Hepatocyte (in vitro differentiated cells): ENCODE data around the gene IL2RA. TPM values are rescaled to one million over a fixed set of nuclear protein-coding genes. Genes with fewer than 3 reads are reported as not detected.

Experiments
- DNase-seq: peaks from one replicate; pipeline ENCODE4 v3.0.0-alpha.2; 2016; ENCODE audit warnings: low spot score
- H2AFZ ChIP-seq: fragments of 200-600 bp; sonication (generic); 2 replicates; pipeline ENCODE4 v1.6.0; 2016; ENCODE audit warnings: antibody characterized with exemption, mild to moderate bottlenecking
- H3K27ac ChIP-seq: fragments of 200-600 bp; sonication (generic); 2 replicates; pipeline ENCODE4 v1.5.1; 2016; ENCODE audit warnings: mild to moderate bottlenecking
- H3K27me3 ChIP-seq: fragments of 200-600 bp; sonication (generic); 2 replicates; pipeline ENCODE4 v1.6.1; 2016
- H3K36me3 ChIP-seq: fragments of 200-600 bp; sonication (generic); replicated peaks from 2 replicates; pipeline ENCODE4 v1.5.1; 2016; ENCODE audit warnings: low read depth; ENCODE audit not compliant: insufficient read depth
- H3K4me1 ChIP-seq: fragments of 200-600 bp; sonication (generic); 2 replicates; pipeline ENCODE4 v1.5.1; 2016; ENCODE audit warnings: mild to moderate bottlenecking, moderate library complexity; ENCODE audit not compliant: insufficient read depth
- H3K4me2 ChIP-seq: fragments of 200-600 bp; sonication (generic); 2 replicates; pipeline ENCODE4 v1.6.0; 2016
- H3K4me3 ChIP-seq: fragments of 200-600 bp; sonication (generic); 2 replicates; pipeline ENCODE4 v1.5.1; 2016; ENCODE audit warnings: mild to moderate bottlenecking
- H3K79me2 ChIP-seq: fragments of 200-600 bp; sonication (generic); 2 replicates; pipeline ENCODE4 v1.6.0; 2017; ENCODE audit warnings: mild to moderate bottlenecking
- H3K9me2 ChIP-seq: fragments of 200-600 bp; sonication (generic); replicated peaks from 2 replicates; pipeline ENCODE4 v1.6.0; 2017; ENCODE audit warnings: mild to moderate bottlenecking; ENCODE audit not compliant: insufficient read depth
- H3K9me3 ChIP-seq: fragments of 200-600 bp; sonication (generic); 2 replicates; pipeline ENCODE4 v1.5.1; 2016; ENCODE audit warnings: low read depth, mild to moderate bottlenecking
- H4K20me1 ChIP-seq: fragments of 200-600 bp; sonication (generic); 2 replicates; pipeline ENCODE4 v1.6.0; 2016; ENCODE audit warnings: mild to moderate bottlenecking; ENCODE audit not compliant: insufficient read depth, poor library complexity, severe bottlenecking
- EZH2 ChIP-seq: fragments of 200-600 bp; sonication (generic); IDR thresholded peaks from 2 replicates; pipeline ENCODE4 v1.6.1; 2016; ENCODE audit warnings: antibody characterized with exemption, mild to moderate bottlenecking, borderline replicate concordance
- EZH2phosphoT487 ChIP-seq: fragments of 200-600 bp; sonication (generic); IDR thresholded peaks from one replicate; pipeline ENCODE4 v1.6.1; 2018; ENCODE audit warnings: antibody characterized with exemption, mild to moderate bottlenecking, low read depth, moderate library complexity; ENCODE audit not compliant: unreplicated experiment, severe bottlenecking
- WGBS: methylation state at CpG from one replicate; pipeline ENCODE4 v1.1.6; 2016; ENCODE audit warnings: low lambda C conversion rate; ENCODE audit errors: missing lambda C conversion rate; 5-methylcytosine and 5-hydroxymethylcytosine counted together
- polyA plus RNA-seq: library from polyadenylated mRNA; unstranded; fragments of >200 nt; fragmentation: Nextera tagmentation; extraction: Ambion mirVana; gene quantifications from 2 replicates; pipeline ENCODE4 v1.2.1, GENCODE V29; 2016
- total RNA-seq: library from RNA; depleted of rRNA; stranded (reverse); fragments of >200 nt; gene quantifications from 2 replicates; pipeline ENCODE4 v1.2.3, GENCODE V29; 2014
- TF ChIP-seq, protein P1 (sequence below): fragments of 200-600 bp; sonication (generic); IDR thresholded peaks from 2 replicates; pipeline ENCODE4 v1.5.1; 2016; ENCODE audit warnings: antibody characterized with exemption, mild to moderate bottlenecking; ENCODE audit not compliant: poor library complexity

IL2RA gene
- total and polyA plus RNA-seq, 2 experiments from 2014 or later, result not detected

DNA sequence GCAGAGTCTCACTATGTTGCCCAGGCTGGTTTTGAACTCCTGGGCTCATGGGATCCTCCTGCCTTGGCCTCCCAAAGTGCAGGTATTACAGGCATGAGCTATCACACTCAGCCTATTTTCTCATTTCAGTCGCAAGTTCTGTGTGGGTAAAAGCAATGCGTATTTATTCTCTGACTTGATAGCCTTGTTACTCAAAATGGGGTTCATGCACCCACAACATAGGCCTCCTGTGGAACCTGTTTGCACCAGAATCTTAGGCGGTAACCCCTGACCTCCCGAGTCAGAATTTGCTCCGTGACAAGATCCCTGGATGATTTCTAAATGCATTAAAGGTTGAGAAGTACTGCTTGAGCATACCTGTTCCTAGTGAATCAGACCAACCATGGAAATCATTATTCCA, 7.3 kb downstream of the IL2RA start:
- H3K4me3 ChIP-seq, result no peak overlapping the region
- H3K9me3 ChIP-seq, result no peaks in the 10 kb centered on the region
- TF ChIP-seq EZH2phosphoT487, result no peak
- TF ChIP-seq, protein P1, sequence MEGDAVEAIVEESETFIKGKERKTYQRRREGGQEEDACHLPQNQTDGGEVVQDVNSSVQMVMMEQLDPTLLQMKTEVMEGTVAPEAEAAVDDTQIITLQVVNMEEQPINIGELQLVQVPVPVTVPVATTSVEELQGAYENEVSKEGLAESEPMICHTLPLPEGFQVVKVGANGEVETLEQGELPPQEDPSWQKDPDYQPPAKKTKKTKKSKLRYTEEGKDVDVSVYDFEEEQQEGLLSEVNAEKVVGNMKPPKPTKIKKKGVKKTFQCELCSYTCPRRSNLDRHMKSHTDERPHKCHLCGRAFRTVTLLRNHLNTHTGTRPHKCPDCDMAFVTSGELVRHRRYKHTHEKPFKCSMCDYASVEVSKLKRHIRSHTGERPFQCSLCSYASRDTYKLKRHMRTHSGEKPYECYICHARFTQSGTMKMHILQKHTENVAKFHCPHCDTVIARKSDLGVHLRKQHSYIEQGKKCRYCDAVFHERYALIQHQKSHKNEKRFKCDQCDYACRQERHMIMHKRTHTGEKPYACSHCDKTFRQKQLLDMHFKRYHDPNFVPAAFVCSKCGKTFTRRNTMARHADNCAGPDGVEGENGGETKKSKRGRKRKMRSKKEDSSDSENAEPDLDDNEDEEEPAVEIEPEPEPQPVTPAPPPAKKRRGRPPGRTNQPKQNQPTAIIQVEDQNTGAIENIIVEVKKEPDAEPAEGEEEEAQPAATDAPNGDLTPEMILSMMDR, result no peak
- TF ChIP-seq EZH2, result no peak
- no peaks in the 10 kb centered on the region for H3K9me2 ChIP-seq
- no peak overlapping the region for H3K27ac ChIP-seq
- DNase-seq, result no peak
- H3K27me3 ChIP-seq, result peaks cover 13% of the 10 kb centered on the region
- H4K20me1 ChIP-seq, result no peaks in the 10 kb centered on the region
- H3K4me1 ChIP-seq, result no peaks in the 10 kb centered on the region
- no peaks in the 10 kb centered on the region for H3K79me2 ChIP-seq
- no peaks in the 10 kb centered on the region for H3K36me3 ChIP-seq
- H3K4me2 ChIP-seq, result no peak overlapping the region
- WGBS, result 92% methylated on average over 5 of the region's 5 CpGs
- no peak overlapping the region for H2AFZ ChIP-seq

DNA sequence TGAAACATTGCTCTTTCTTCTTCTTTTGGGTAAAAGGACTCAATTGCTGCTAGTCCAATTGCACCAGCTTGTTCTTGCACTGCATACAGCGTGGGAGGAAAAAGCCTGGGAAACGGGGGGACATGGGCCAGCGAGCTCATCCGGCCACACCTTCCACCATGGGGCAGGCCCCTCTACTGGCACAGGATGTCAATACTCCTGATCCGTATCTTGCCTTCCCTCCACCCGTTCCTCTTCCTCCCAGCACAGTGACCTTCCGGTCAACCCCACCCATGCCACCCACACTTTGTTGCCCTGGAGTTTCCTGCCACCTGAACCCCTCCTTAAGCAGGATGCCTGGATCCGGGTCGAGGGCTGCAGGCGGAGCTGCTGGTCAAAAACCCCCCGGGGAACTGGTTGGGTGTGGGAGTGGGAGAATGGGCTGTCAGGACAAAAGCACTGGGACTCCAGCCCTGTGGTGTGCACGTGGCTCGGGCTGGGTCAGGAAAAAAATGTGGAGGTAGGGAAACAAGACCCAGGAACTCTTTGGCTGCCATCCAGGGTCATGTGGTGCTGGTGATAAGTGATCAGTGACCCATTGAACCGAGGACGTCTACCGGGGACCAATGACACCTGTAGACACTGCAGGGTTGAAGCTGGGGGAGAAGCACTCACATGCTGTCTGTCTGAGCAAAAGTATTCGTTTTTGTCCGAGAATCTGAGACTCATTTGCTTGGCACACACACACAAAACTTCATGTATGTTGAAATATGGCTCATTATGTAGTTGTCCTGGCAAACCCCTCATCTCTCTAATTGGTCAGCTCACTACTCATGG, 8.1 kb downstream of the IL2RA start:
- Histone ChIP-seq H3K4me3 (no peak overlapping the region), H3K9me3 (no peaks in the 10 kb centered on the region), H3K4me2 (no peak overlapping the region), H2AFZ (no peak overlapping the region), H3K36me3 (no peaks in the 10 kb centered on the region), H3K79me2 (no peaks in the 10 kb centered on the region), H3K27ac (no peak overlapping the region), H3K9me2 (no peaks in the 10 kb centered on the region), H4K20me1 (no peaks in the 10 kb centered on the region), H3K4me1 (no peaks in the 10 kb centered on the region), H3K27me3 (peaks cover 9% of the 10 kb centered on the region)
- WGBS, result 80% methylated on average over 18 of the region's 18 CpGs
- peak; percentile 54 for DNase-seq
- TF ChIP-seq EZH2phosphoT487 (no peak), EZH2 (no peak)
- TF ChIP-seq, protein P1, result no peak

DNA sequence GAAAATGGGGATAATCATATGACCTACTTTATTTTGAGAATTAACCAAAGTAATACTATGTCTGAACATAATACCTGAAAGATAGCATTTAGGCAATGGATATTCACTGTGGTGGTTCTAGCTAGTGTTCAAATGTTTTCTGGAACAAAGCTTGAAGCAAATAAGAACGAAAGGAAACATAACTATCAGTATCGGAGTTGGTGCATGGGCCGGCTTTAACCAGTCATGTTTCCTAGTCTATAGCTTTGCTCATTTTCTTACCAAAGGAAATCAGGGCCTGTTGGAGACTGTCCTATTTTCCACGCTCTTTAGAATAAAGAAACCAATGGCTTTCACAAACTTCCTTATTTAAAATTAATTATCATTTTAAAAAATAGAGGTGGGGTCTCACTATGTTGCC, 8.9 kb downstream of the IL2RA start:
- Histone ChIP-seq H3K27ac (no peak overlapping the region), H3K79me2 (no peaks in the 10 kb centered on the region)
- 94% methylated on average over 4 of the region's 4 CpGs for WGBS

More for the DNA sequence above, 8.9 kb downstream of the IL2RA start:
- DNase-seq, result no peak
- Histone ChIP-seq H3K9me3 (no peaks in the 10 kb centered on the region), H3K4me1 (no peaks in the 10 kb centered on the region), H3K27me3 (peaks cover 5% of the 10 kb centered on the region), H3K9me2 (no peaks in the 10 kb centered on the region), H3K36me3 (no peaks in the 10 kb centered on the region), H2AFZ (no peak overlapping the region), H4K20me1 (no peaks in the 10 kb centered on the region), H3K4me2 (no peak overlapping the region), H3K4me3 (no peak overlapping the region)
- TF ChIP-seq EZH2phosphoT487, result no peak
- TF ChIP-seq EZH2, result no peak
- TF ChIP-seq, protein P1, result no peak
